Stimulated activated CD8-positive, alpha-beta memory T cell treated with anti-CD3 and anti-CD28 coated beads, Interleukin-7, amount 100 ng/mL, for 1 hour (primary cell): ENCODE data around the gene ALOX12B.

ENCODE experiments used
- DNase-seq, 2 donors: peaks; one replicate each; pipeline ENCODE4 v3.0.0-alpha.2; 2020; ENCODE audit warnings: low read depth in 2 of 2

ALOX12B gene

DNA sequence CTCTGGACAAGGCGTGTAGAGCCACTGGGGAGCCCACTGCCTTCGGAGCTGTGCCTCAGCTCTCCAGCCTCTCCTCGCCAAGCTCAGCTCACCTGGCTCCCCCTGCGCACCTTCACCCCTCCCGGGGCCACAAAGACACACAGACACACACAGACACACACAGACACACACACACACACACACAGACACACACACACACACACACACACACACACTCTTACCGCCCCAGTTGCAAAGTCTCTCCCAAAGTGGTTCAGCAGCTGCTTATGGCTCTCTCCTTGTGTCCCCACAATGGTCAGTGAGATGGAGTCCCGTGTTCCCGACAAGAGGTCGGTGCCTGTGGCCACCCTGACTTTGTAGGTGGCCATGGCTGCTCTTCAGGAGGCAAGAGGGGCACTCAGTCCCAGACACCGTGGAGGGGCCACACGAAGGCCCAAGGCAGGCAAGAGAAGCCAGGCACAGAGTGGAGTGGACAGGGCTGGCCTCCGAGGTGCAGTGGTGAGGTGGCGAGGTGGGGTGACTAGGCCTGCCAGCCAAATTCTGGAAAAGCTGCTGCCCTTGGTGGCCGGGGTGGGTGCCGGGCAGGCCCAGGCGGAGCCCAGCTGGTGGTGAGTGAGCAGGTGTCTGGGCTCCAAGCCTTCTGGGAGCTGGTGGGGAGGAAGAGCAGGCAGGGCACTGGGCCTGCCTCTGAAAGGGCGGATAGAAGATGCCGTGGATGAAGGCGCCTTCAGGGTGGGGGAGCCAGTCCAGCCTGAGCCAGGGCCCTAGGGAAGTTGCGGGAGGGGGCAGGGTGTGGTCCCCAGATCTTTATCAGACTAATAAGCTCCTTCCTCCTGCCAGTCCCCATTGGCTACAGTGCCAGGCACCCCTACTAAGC, at the start of gene ALOX12B:
ALOX12B (minus strand) TSS at position 642 of the 877 bp plus-strand sequence; CDS start at position 368, 274 bp downstream.
- DNase-seq = no peak

DNA sequence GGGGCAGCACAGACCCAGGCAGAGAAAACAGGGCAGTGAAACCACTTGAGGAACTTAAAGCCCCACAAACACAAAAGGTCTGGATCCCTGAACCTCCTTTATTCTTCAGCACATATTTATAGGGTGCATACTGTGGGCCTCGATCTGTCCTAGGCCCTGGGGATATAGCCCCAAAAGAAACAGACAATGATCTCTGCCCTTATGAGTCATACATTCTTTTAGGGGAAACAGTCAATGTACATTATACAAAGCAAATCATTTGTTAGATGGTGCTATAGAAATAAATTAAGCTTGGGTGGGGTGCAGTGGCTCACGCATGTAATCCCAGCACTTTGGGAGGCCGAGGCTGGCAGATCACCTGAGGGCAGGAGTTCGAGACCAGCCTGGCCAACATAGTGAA, 46.4 kb upstream of the ALOX12B start:
- no peak for DNase-seq

DNA sequence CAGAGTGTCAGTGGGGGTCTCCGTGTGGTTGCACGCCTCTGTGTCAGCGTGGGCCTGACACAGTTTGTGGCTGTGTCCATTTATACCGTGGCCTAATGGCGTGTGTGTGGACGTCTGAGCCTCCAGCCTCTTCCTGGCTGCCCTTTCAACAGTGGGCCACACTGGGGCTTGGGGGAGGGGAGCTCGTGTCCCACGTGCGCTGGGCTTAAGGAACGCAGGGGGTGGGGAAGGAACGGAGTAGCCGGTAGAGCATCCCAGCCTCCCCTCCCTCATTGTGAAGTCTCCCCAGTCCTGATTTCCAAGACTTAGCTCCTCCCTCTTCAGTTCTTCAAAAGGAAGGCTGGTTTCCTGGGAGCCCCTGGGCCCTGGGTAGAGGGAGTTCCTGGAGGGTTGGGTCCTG, 45.9 kb upstream of the ALOX12B start:
- DNase-seq = no peak

DNA sequence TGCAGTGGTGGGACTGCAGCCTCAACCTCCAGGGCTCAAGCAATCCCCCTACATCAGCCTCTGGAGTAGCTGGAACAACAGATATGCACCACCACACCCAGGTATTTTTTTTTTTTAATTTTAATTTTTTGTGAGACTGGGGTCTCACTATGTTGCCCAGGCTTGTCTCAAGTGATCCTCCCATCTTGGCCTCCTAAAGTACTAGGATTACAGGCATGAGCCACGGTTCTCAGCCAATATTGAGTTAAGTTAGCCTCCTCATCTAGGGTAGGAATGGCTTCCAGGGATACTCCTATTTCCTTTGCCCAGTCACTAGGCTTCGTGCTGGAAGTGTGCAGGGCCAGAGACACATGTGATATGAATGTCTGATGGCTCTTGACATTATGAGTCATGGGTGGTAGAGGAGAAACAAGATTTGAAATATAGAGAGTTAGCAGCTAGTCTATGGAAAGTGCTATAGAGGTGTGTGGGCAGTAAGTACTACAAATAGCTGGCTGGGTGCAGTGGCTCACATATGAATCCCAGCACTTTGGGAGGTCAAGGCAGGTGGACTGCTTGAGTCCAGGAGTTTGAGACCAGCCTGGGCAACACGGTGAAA, 44.4 kb upstream of the ALOX12B start:
- no peak for DNase-seq

DNA sequence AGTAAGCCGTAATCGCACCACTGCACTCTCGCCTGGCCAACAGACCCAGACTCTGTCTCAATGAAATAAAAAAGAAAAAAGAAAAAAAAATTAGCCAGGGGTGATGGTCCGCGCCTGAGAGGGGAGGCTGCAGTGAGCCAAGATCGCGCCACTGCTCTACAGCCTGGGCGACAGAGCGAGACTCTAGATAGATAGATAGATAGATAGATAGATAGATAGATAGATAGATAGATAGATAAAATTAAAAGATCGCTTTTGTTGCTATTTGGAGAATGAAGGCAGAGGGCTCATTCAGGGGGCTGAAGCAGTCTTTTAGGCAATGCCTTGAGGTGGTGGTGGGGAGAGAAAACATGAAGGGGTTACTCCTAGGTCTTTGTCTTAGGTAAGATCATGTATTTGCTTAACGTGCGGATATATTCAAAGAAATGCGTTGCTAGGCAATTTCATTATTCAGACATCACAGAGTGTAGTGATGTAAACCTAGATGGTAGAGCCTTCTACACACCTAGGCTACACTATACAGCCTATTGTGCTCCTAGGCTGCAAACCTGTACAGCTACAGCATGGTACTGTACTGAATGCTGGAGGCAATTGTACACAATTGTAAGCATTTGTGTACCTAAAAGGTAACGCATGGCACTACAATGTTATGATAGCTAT, 40.7 kb upstream of the ALOX12B start:
- DNase-seq = no peak

DNA sequence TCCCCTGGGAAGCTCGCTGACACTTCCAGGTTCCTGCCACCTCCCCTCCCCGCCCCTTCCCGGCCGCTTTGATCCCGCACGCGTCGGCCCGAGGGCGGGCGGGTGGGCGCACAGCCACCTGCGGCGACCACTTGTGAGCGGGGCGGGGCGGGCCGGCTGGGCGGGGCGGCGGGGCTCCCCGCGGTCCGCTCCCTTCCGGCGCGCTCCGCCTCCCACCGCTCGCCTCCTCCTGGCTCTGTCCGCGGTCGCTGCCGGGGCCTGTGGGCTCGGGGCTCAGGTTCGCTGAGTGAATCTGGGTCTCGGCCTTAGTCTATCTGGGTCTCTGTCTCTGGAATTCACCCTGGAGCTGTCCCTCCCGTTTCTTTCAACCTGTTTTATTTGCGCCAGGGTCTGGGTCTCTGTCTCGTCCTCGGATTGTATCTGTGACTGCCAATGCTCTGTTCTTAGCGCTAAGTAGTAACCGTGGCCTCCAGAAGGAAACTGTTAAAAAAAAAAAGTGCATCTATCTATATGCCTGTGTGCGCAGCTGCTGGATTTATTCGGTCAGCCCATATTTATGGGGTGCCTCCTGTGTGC, 39.1 kb upstream of the ALOX12B start:
- DNase-seq = no peak

DNA sequence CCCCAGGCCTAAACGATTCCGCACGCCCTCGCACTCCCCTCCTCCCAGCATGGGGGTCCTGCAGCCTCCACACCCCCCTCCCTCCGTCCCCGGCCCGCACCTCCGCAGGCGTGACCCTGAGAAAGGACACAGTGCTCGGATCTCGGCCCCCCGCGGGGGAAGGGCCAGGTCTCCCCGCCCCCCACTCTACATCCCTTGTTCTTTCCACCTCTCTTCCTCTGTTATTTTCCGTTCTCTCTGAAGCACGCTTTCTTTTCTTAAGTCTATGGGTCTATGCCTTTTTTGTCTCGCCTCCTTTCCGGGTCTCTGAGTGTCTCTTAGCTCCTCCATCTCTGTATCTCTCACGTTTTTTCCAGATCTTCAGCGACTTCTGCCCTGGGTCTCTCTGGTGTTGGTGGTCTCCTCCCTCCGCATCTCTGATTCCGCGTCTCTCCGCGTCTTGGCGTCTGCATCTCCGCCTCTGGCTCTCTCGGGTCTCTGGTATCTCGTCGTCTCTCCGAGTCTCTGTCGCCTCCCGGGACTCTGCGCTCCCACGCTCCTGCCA, 38.5 kb upstream of the ALOX12B start:
- DNase-seq = no peak

DNA sequence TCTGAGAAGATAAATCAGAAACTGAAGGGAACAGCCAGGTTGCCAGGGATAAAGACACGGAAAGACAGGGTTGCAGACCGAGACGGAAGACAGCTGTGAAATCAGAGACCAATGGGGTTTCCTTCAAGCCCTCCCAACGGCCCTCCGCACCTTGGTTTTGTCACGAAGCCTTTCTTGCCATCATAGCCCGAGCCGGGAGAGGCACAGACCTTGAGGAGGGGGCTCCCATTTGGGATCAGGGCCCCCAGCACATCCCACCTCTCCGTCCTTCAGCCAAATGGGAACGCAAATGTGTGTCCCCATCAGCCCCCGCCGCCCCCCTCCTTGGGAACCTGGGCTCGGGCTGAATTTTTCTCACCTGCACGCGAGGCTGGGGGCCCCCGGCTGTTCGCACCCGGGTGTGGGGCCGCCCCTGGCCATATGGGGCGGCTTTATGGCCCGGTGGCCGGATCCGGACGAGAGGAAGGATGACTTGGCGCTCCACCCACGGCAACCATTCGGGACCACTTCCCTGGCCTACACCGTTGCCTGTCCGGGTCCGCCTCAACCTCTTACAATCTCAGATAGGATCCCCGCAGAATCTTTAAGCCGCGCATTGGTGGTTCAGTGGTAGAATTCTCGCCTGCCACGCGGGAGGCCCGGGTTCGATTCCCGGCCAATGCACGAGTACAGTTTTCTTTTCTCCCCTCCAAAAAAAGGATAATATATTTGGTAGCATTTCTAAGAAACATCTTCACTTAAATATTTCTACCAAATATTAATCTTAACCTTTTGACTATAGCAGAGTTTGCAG, 37.8 kb upstream of the ALOX12B start:
- DNase-seq = peak; percentile 85 to 86

DNA sequence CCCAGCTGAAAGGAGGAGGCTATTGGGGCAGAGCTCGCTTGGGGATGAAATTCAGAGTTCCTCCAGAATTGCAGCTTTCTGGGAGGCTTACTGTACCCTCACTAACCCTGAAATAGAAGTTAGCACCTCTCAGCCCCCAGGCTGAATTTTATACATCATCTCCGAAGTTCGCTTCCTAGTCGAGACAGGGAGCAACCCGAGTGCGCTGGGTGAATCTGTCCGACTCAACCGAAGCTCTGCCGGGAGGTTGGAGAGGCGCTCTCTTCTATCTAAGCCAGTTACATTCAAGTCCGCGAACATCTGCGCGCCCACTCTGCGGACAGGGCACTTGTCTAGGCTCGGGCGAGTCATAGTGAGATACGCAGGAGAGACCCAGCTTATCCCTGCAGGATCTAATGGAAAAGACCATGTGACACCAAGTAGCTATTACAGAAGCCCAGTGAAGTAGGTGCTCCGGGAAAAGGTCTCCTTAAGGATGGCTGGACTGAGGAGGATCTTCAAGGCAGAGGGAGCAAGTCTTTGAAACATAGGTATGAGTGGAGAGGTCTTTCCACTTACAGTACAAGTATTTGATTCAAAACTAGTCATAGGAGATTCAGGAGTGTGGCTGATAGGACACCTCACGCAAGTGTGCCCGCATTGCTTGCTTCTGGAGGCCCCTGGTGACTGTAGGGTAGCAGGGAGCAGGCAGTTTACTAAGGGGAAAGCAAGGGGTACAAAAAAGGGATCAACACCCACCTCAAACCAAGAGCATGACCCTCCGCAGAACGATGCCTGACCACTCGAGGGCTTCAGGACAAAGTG, 37.0 kb upstream of the ALOX12B start:
- DNase-seq = no peak

DNA sequence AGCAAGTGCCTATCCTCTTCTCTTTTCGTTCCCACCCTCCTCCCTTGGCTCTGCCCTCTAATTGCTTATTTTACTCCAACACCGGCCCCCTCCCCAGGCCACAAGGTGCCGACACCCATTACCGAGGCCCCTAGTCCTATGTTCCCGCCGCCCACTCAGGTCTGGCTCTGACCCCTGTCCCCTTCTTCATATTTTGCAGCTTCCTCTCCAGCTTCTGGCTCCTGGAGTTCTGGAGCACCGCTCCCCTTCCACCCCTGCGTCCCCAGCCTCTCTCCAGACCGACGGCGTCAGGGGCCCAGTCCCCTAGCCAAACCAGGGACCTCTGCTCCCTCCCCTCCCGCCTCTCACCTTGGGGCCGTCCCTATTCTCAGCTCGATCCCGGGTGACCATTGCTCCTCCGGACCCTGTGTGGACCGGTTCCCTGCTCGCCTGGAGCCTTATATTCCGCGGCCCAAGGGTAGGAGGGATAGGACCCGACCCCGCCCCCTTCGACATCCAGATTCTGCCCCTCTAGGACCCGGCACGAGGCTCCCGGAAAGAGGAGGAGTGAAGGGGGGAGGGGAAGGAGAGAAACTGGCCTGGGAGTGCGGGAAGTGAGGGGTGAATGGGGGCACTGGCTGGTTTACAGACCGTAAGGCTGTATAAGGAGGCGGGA, 36.3 kb upstream of the ALOX12B start, which contains the start of gene HES7:
HES7 (minus strand) TSS at position 412 of the 655 bp plus-strand sequence; CDS start at position 390, 22 bp downstream.
- no peak for DNase-seq

DNA sequence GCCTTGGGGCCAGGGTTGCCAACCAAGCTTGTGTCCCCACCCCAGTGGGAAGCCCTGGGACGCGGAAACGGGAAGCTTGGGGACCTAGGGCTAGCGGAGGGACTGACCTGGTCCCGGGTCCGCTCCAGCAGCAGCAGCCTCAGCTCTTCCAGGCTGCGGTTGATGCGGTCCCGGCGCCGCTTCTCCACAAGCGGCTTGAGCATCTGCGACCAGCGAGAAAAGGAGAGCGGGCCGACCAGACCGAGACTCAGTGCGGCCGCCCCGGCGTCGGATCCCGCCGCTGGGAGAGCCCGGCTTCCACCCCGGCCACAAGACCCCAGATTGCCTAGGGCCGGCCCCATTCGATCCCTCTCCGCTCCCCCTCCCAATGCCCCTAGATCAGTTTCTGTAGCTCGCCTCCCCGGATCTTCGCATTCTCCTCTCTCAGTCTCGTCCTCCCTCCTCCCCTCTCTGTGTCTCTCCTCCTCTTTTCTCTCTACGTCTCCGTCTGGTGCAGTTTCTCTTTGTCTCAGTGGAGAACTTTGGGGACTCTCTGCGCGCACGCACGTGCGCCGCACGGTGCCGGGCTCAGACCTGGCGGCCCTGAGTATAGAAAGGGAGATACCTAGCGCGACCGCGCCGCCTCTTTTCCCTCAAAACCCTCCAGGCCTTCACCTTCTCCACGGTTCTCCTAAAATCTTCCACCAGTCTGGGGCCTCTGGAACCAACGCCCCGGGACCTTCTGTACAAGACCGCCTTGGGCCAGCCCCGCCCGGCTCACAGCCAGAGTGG, 35.6 kb upstream of the ALOX12B start:
- no peak for DNase-seq

DNA sequence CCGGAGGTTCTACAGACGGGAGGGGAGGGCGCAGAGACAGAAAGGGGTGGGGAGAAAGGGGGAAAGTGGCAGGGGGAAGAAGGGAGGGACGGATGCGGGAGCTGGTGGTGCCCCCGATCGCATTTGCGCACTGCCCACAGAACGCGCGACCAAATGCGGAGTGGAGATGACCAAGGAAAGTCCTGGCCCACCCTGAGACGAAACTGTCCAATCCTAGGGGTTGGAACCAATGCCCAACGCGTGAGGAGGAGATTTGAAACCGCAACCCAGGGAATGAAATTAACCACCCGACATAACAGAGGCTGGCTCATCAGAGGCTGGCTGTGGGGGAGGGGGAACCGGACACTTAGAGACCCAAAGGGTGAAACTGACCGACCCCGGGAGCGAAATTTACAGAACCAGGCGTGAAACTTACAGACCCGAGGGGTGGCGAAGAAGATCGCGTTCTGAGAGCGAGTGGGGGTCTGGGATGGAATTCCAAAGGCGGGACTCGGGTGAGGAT, 35.0 kb upstream of the ALOX12B start:
- no peak for DNase-seq

DNA sequence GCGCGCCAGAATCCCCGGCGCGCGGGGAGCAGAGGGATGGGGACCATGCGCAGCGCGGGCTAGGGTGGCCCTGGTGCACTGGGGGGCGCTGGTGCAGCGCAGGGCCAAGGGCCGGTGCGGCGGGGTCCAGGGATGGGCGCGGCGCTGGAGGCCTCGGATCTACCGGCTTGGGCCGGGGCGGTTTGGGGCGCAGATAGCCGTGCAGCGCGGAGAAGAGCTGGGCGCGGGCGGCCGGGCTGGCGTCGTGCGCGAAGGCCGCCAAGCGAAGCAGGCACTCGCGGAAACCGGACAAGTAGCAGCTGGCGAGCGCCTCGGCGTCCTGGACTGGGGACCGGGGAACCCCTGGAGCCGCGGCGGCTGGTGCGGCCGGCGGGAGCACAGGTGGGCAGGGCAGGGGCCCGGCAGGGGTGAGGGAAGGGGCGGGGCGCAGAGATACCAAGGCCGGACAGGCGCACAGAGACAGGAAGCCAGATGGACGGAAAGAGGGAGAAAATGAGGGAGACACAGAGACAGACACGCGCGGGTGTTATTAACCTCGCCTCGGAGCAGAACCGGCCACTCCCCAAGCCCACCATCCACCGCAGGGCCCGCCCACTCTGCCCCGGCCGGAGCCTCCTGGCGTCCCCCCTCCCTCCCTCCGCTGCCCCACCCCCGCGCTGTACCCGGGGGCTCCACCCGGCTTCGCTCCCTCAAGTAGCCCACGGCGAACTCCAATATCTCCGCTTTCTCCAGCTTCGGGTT, 34.3 kb upstream of the ALOX12B start:
- DNase-seq = no peak

DNA sequence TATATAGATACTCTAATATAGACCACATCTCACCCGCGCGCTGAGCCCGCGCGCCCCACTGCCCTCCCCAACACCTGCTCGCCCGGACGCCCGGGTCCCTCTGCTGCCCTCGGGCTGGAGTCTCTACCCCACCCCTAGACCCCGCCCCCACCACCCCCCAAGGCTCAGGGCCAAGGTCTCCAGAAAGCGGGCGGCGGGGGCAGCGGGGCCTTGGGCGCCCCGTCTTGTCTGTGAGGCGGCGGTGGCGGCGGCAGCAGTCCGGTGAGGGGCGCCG, 33.8 kb upstream of the ALOX12B start:
- no peak for DNase-seq

DNA sequence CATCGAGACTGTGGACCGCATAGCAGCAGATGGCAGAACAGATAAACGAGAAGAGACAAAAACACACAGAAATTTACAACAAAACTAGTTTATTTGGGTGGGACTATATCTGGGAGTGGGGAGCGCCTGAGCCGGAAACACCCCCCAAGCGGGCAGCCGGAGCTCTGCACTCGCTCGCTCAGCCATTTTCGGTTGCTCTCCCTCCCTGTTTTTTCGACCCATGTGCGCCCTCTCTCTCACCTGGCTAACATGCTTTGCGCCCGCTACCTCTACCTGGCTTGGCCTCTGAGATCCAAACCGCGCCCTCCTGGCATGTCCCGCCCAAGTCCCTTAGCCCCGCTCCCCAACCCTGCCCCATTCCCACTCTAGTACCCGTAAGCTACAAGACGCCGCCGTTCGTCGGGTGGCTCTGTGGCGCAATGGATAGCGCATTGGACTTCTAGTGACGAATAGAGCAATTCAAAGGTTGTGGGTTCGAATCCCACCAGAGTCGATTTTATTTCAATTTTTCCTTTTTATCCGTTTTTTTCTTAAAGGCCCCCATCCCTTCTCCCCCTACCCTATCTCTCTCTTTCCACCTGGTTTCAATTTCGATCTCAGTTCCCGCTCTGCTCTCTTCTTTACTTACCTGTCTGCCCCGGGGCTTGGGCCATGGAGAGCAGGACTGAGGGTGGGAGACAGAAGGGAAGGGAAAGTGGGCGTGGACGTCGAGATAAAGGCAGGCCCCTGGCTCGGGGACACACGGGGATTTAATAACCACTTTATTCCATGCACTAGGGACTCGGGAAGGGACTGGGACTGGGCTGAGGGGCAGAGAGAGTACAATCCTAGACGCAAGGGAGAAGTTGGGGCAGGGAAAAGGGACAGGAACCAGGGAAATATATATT, 33.2 kb upstream of the ALOX12B start:
- DNase-seq = no peak

DNA sequence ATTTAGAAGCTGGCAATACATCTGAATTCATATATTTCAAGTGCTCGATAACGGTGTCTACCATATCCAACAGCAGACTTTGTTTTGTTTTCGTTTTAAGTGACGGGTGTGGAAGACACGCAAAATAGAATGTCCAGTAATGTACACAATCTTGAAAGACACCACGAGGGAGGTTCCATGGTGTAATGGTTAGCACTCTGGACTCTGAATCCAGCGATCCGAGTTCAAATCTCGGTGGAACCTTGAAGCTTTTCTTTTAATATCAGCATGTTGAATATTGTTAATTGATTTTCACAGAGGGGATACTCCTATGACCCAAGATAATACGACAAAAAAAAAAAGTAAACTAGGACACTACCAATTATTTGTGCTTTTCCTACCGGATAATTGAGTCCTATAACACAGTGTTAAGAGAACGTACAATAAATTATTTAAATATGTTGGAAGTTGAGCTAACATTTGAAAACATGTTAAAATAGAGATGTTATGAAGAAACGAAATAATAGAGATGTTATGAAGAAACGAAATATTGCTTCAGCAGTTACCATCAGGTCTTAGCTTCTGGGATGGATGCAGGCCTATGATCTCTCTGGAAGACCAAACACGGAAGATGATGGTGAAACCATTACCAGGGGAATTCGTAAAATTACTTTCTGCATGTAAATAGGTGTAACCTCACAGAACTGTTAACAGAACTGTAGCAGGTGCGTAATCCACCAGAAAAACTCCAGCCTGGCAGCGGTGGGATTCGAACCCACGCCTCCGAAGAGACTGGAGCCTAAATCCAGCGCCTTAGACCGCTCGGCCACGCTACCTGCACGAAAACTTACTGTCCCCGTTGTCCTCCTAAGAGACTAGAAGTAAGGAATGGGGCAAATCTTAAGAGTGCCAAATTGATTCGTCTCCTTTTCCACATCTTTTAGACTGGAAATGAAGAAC, 32.3 kb upstream of the ALOX12B start:
- DNase-seq = peak; percentile 55 to 63
